ENCODE results near the gene PITX3.

PITX3 gene

DNA sequence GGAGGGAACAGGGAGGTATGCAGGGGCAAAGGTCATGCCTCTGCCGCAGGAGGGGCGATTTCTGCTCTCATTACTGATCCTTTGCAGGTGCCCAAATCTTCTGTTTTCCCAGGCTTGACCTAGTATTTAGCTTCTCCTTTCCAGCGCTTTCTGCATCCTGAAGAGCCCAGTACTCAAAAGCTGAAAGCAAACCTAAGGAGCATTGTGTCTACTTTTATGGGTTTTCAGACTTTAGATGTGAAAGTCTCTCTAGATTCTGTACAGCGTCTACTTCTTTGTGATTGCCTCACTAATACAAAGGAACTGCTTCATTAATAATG lies 4.6 kb upstream of the PITX3 start:
- peak overlapping the region; percentile 89 to 97 for H3K27ac ChIP-seq (ENCODE audit: insufficient read depth in 1 of 2, low read depth in 1 of 2, low read length in 2 of 2, poor library complexity in 1 of 2, severe bottlenecking in 2 of 2)
- peaks cover 16 to 43% (median 38%) of the 10 kb centered on the region in 4 experiments for H3K4me1 ChIP-seq (ENCODE audit: control extremely low read depth in 1 of 4, control insufficient read depth in 4 of 4, insufficient read depth in 4 of 4, low read length in 3 of 4)
- H3K4me3 ChIP-seq (ENCODE audit: control insufficient read depth in 1 of 7, extremely low read depth in 1 of 7, insufficient read depth in 4 of 7, low read depth in 2 of 7, low read length in 6 of 7) = peak overlapping the region; percentile 90 to 100 (median 95)
- DNase-seq = no peak
- WGBS (ENCODE audit: insufficient coverage) = no CpG with 5 or more reads among the region's 4 CpGs
- H3K36me3 ChIP-seq (ENCODE audit: control insufficient read depth in 4 of 4, insufficient read depth in 4 of 4, low read length in 3 of 4) = no peaks in the 10 kb centered on the region
- H3K27me3 ChIP-seq (replicated peaks in 2 of 5; ENCODE audit: control insufficient read depth in 4 of 5, insufficient read depth in 5 of 5, low read length in 4 of 5) = peaks cover 0 to 21% (median 7%) of the 10 kb centered on the region in 5 experiments
- ChIA-PET POLR2A (no interaction called here), CTCF (interaction anchor here (0.9 to 1.8 kb wide), 6 partner anchors 8 to 153 kb away, joined by 3 to 6 read pairs (median 4); no protein-coding TSS in a partner anchor)
- H3K9me3 ChIP-seq (ENCODE audit: control extremely low read depth in 1 of 5, control insufficient read depth in 4 of 5, insufficient read depth in 2 of 5, low read depth in 1 of 5, low read length in 4 of 5) = no peaks in the 10 kb centered on the region

DNA sequence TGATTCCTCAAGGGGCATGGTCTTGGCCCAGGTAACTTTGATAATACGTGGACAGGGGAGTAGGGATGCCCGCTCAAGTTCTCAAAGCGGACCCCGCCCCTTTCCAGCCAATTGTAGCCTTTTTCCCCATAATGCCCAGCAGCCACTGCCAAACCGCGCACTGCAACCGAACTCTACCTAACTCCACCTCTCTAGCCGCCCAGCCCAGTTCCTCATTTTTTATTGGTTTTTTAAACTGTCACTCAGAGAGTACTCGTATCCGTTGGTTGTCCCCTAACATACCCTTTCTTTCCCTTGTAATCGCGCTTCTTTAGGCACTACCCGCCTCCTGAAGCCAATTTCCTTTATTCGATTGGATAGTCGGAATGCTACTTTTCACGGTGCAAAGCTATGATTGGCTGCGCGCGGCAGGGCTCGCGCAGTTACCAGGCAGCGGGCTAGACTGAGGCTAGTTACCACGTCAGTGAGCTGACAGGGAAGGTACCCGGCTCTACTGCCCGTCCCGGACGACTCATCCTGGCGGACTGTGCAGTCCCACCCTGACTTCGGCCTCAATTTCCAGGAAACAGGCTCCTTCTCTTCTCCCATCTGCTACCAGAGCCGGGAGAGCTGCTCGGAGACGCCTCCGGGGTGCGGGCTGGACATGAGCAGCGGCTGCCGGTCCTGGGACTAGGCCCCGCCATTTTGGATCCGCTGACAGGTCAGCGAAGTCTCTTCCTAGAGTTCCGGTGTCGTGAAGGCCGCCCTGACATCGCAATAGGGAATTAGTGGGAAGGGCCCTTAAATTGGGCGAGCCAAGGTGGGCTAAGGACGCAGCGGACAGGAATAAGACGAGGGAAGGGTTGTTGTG lies 4.0 kb upstream of the PITX3 start, which contains the start of gene GBF1:
Gene GBF1 (plus strand): TSS at position 451 of the 850 bp plus-strand sequence. CDS start 13,407 bp downstream, outside the sequence.
- Histone ChIP-seq H3K36me3 (ENCODE audit: control insufficient read depth in 4 of 4, insufficient read depth in 4 of 4, low read length in 3 of 4) (no peaks in the 10 kb centered on the region), H3K27ac (ENCODE audit: insufficient read depth in 1 of 2, low read depth in 1 of 2, low read length in 2 of 2, poor library complexity in 1 of 2, severe bottlenecking in 2 of 2) (peak within 1 kb of the TSS; percentile 89 to 97), H3K4me1 (ENCODE audit: control extremely low read depth in 1 of 4, control insufficient read depth in 4 of 4, insufficient read depth in 4 of 4, low read length in 3 of 4) (peaks cover 16 to 48% (median 44%) of the 10 kb centered on the region in 4 experiments), H3K27me3 (replicated peaks in 2 of 5; ENCODE audit: control insufficient read depth in 4 of 5, insufficient read depth in 5 of 5, low read length in 4 of 5) (peaks cover 0 to 27% (median 10%) of the 10 kb centered on the region in 5 experiments), H3K9me3 (ENCODE audit: control extremely low read depth in 1 of 5, control insufficient read depth in 4 of 5, insufficient read depth in 2 of 5, low read depth in 1 of 5, low read length in 4 of 5) (no peaks in the 10 kb centered on the region), H3K4me3 (ENCODE audit: control insufficient read depth in 1 of 7, extremely low read depth in 1 of 7, insufficient read depth in 4 of 7, low read depth in 2 of 7, low read length in 6 of 7) (peak within 1 kb of the TSS; percentile 90 to 100 (median 95))
- WGBS (ENCODE audit: insufficient coverage) = under 1% methylated on average over 40 of the region's 47 CpGs
- ChIA-PET POLR2A (no interaction called here), CTCF (interaction anchor here (0.6 to 2.8 kb wide), 11 partner anchors 9 to 153 kb away, joined by 3 to 14 read pairs (median 3); no protein-coding TSS in a partner anchor)
- DNase-seq = peak; percentile 99 to 100 (median 99)

DNA sequence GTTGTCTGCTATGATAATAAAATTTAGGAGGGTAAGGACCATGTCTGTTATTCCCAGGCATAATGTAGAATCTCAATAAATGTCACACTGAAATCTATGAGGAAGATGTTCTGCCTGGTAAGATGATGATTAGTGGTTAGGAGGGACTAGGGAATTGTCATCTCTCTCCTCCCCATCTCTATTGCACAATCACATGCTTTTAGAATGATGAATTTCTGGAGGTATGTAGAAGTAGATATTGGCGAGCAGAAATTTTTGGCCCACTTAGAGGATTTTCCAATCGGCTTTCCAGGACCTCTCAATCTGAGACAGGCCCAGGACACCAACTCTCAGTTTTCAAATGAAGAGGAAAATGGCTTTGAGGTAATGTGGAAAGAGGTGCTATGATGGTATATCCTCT lies 2.0 kb upstream of the PITX3 start:
- POLR2A ChIA-PET = no interaction called here

DNA sequence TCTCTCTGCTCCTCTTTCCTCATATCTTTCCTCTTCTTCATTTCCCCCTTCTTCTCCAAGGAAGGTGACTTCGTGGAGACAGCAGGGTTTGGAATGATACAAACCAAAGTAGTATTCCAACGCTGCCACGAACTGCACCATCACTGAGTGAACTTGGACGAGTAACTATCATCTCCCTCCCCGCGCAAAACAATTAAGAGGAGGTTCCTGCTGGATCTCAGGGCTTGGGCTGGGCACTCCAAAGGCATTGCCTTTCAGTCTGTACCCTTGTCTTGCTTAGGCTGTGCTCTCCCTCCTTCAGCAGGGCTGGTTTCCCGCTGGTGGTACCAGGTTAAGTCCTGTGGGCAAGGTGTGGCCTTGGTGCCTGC lies 790 bp upstream of the PITX3 start:
- CTCF ChIA-PET = interaction anchor here (2.8 to 4.2 kb wide), 2 partner anchors 12 kb away, joined by 14 to 29 read pairs; no protein-coding TSS in a partner anchor

More for the DNA sequence above, 2.0 kb upstream of the PITX3 start:
- Histone ChIP-seq H3K36me3 (ENCODE audit: control insufficient read depth in 4 of 4, insufficient read depth in 4 of 4, low read length in 3 of 4) (no peaks in the 10 kb centered on the region), H3K4me1 (ENCODE audit: control extremely low read depth in 1 of 4, control insufficient read depth in 4 of 4, insufficient read depth in 4 of 4, low read length in 3 of 4) (peaks cover 16 to 48% (median 45%) of the 10 kb centered on the region in 4 experiments), H3K9me3 (ENCODE audit: control extremely low read depth in 1 of 5, control insufficient read depth in 4 of 5, insufficient read depth in 2 of 5, low read depth in 1 of 5, low read length in 4 of 5) (no peaks in the 10 kb centered on the region), H3K27me3 (replicated peaks in 2 of 5; ENCODE audit: control insufficient read depth in 4 of 5, insufficient read depth in 5 of 5, low read length in 4 of 5) (peaks cover 5 to 47% (median 24%) of the 10 kb centered on the region in 5 experiments), H3K4me3 (ENCODE audit: control insufficient read depth in 1 of 7, extremely low read depth in 1 of 7, insufficient read depth in 4 of 7, low read depth in 2 of 7, low read length in 6 of 7) (no peak overlapping the region), H3K27ac (ENCODE audit: insufficient read depth in 1 of 2, low read depth in 1 of 2, low read length in 2 of 2, poor library complexity in 1 of 2, severe bottlenecking in 2 of 2) (no peak overlapping the region)
- CTCF ChIA-PET = interaction anchor here (2.8 kb wide), 1 partner anchor 13 kb away, joined by 14 read pairs; no protein-coding TSS in a partner anchor
- WGBS (ENCODE audit: insufficient coverage) = 100% methylated on average over 1 of the region's 2 CpGs
- DNase-seq = no peak

DNA sequence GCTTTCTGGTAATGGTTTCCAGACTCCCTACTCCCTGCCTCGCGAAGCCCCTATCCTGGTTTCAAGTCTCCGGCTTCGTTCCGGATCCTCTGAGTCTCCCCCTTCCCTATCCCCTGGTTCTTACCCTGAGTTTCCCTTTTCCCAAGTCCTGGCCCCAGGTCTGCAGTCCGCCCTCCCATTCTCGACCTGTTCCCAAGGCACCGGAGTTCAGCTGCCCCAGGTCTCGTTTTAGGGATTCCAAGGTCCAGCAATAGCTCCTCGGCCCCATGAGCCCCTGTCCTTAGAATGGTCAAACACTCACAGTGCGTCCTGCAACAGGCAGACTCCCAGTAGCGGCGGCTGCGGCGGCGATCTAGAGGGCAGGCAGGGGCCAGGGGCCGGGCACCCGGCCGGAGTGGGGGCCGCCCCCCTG lies 274 bp downstream of the PITX3 start:
- 0% methylated on average over 15 of the region's 20 CpGs for WGBS (ENCODE audit: insufficient coverage)
- H3K4me3 ChIP-seq (ENCODE audit: control insufficient read depth in 1 of 7, extremely low read depth in 1 of 7, insufficient read depth in 4 of 7, low read depth in 2 of 7, low read length in 6 of 7) = peak overlapping the region; percentile 19 to 78 (median 61)

More for the DNA sequence above, 790 bp upstream of the PITX3 start:
- no peak for DNase-seq
- Histone ChIP-seq H3K36me3 (ENCODE audit: control insufficient read depth in 4 of 4, insufficient read depth in 4 of 4, low read length in 3 of 4) (no peaks in the 10 kb centered on the region), H3K27me3 (replicated peaks in 2 of 5; ENCODE audit: control insufficient read depth in 4 of 5, insufficient read depth in 5 of 5, low read length in 4 of 5) (peaks cover 6 to 55% (median 29%) of the 10 kb centered on the region in 5 experiments), H3K9me3 (ENCODE audit: control extremely low read depth in 1 of 5, control insufficient read depth in 4 of 5, insufficient read depth in 2 of 5, low read depth in 1 of 5, low read length in 4 of 5) (no peaks in the 10 kb centered on the region), H3K4me1 (ENCODE audit: control extremely low read depth in 1 of 4, control insufficient read depth in 4 of 4, insufficient read depth in 4 of 4, low read length in 3 of 4) (peaks cover 12 to 42% (median 40%) of the 10 kb centered on the region in 4 experiments), H3K27ac (ENCODE audit: insufficient read depth in 1 of 2, low read depth in 1 of 2, low read length in 2 of 2, poor library complexity in 1 of 2, severe bottlenecking in 2 of 2) (no peak overlapping the region), H3K4me3 (ENCODE audit: control insufficient read depth in 1 of 7, extremely low read depth in 1 of 7, insufficient read depth in 4 of 7, low read depth in 2 of 7, low read length in 6 of 7) (peak overlapping the region in 6 of 7 experiments; percentile 32 to 78 (median 64))
- 27% methylated on average over 7 of the region's 7 CpGs for WGBS (ENCODE audit: insufficient coverage)
- POLR2A ChIA-PET = no interaction called here

DNA sequence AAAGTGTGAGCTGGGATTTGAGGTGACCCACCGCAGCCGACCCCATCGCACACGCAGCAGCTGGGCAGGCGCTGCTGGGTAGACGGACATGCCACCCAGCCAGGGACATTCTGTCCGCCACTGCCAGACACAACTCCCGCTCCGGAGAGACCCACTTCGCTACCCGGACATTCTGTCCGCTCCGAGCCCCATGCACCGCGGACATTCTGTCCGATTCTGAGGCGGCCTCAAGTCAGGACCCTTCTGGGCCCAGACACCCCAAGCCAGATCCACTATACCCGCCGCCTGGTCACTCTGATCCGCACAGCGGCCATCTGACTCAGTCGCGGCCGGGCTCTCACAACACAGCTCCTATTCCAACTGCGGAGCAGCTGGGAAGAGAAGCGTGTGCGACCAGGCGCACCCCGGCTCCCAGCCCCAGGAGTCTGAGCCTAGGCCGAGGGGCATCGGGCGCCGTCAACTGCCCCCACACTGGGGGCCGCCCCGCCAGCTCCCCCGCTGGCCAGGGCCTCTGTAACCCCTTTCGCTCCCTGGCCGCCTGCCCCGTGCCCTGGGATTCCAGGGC lies 763 bp downstream of the PITX3 start:
- 30% methylated on average over 18 of the region's 39 CpGs for WGBS (ENCODE audit: insufficient coverage)

More for the DNA sequence above, 274 bp downstream of the PITX3 start:
- CTCF ChIA-PET = interaction anchor here (1.0 to 23.8 kb wide), 8 partner anchors 9 to 182 kb away, joined by 3 to 611 read pairs (median 4); no protein-coding TSS in a partner anchor
- no peaks in the 10 kb centered on the region for H3K36me3 ChIP-seq (ENCODE audit: control insufficient read depth in 4 of 4, insufficient read depth in 4 of 4, low read length in 3 of 4)
- no peak for DNase-seq
- H3K4me1 ChIP-seq (ENCODE audit: control extremely low read depth in 1 of 4, control insufficient read depth in 4 of 4, insufficient read depth in 4 of 4, low read length in 3 of 4) = peaks cover 3 to 33% (median 29%) of the 10 kb centered on the region in 4 experiments
- H3K9me3 ChIP-seq (ENCODE audit: control extremely low read depth in 1 of 5, control insufficient read depth in 4 of 5, insufficient read depth in 2 of 5, low read depth in 1 of 5, low read length in 4 of 5) = no peaks in the 10 kb centered on the region
- H3K27me3 ChIP-seq (replicated peaks in 2 of 5; ENCODE audit: control insufficient read depth in 4 of 5, insufficient read depth in 5 of 5, low read length in 4 of 5) = peaks cover 10 to 66% (median 32%) of the 10 kb centered on the region in 5 experiments
- H3K27ac ChIP-seq (ENCODE audit: insufficient read depth in 1 of 2, low read depth in 1 of 2, low read length in 2 of 2, poor library complexity in 1 of 2, severe bottlenecking in 2 of 2) = no peak overlapping the region
- POLR2A ChIA-PET = no interaction called here

More for the DNA sequence above, 763 bp downstream of the PITX3 start:
- peaks cover 10 to 71% (median 36%) of the 10 kb centered on the region in 5 experiments for H3K27me3 ChIP-seq (replicated peaks in 2 of 5; ENCODE audit: control insufficient read depth in 4 of 5, insufficient read depth in 5 of 5, low read length in 4 of 5)
- ChIA-PET CTCF (interaction anchor here (0.8 to 23.8 kb wide), 7 partner anchors 9 to 159 kb away, joined by 3 to 611 read pairs (median 3); no protein-coding TSS in a partner anchor), POLR2A (no interaction called here)
- H3K4me1 ChIP-seq (ENCODE audit: control extremely low read depth in 1 of 4, control insufficient read depth in 4 of 4, insufficient read depth in 4 of 4, low read length in 3 of 4) = peaks cover 2 to 29% (median 25%) of the 10 kb centered on the region in 4 experiments
- H3K36me3 ChIP-seq (ENCODE audit: control insufficient read depth in 4 of 4, insufficient read depth in 4 of 4, low read length in 3 of 4) = no peaks in the 10 kb centered on the region
- H3K9me3 ChIP-seq (ENCODE audit: control extremely low read depth in 1 of 5, control insufficient read depth in 4 of 5, insufficient read depth in 2 of 5, low read depth in 1 of 5, low read length in 4 of 5) = no peaks in the 10 kb centered on the region
- H3K4me3 ChIP-seq (ENCODE audit: control insufficient read depth in 1 of 7, extremely low read depth in 1 of 7, insufficient read depth in 4 of 7, low read depth in 2 of 7, low read length in 6 of 7) = peak overlapping the region in 5 of 7 experiments; percentile 46 to 78 (median 67)
- no peak for DNase-seq
- no peak overlapping the region for H3K27ac ChIP-seq (ENCODE audit: insufficient read depth in 1 of 2, low read depth in 1 of 2, low read length in 2 of 2, poor library complexity in 1 of 2, severe bottlenecking in 2 of 2)

All from common myeloid progenitor, CD34-positive (primary cell).